Endothelial cell of umbilical vein (primary cell): Measurements from ENCODE around the gene LBX2.

Source experiments
- CTCF ChIP-seq, 2 donors: IDR thresholded peaks; 1 replicate in 1 of 2; 2 replicates in 1 of 2; pipeline ENCODE4 v1.5.1; 2011; ENCODE audit warnings: low read length in 2 of 2, mild to moderate bottlenecking in 2 of 2, moderate library complexity in 2 of 2, control low read depth in 1 of 2, inconsistent platforms in 1 of 2, low read depth in 1 of 2; ENCODE audit not compliant: insufficient read depth in 1 of 2; ENCODE audit errors: extremely low read depth in 1 of 2
- EZH2 ChIP-seq: IDR thresholded peaks from 2 replicates; pipeline ENCODE4 v1.6.1; 2012; ENCODE audit warnings: borderline replicate concordance, low read depth, mild to moderate bottlenecking, moderate library complexity, low read length, inconsistent platforms; ENCODE audit not compliant: severe bottlenecking
- MAX ChIP-seq: IDR thresholded peaks from 2 replicates; pipeline ENCODE4 v1.6.1; 2011; ENCODE audit not compliant: insufficient read depth, insufficient read length
- MYC ChIP-seq: IDR thresholded peaks from one replicate; pipeline ENCODE4 v1.6.1; 2011; ENCODE audit warnings: mild to moderate bottlenecking, low read depth, low read length
- POLR2A ChIP-seq: IDR thresholded peaks from 2 replicates; pipeline ENCODE4 v1.6.1; 2012; ENCODE audit warnings: low read depth, mild to moderate bottlenecking, control low read depth, low read length
- POLR2AphosphoS5 ChIP-seq: IDR thresholded peaks from 2 replicates; pipeline ENCODE4 v1.6.1; 2012; ENCODE audit warnings: low read depth, mild to moderate bottlenecking, control low read depth, low read length, moderate library complexity; ENCODE audit not compliant: insufficient read depth

GRCh38 chr2:74474481-74474880 lies 24.9 kb downstream of the LBX2 start:
- TF ChIP-seq CTCF (IDR thresholded peaks at IDR 0.05; ENCODE audit: extremely low read depth in 1 of 2, insufficient read depth in 1 of 2, low read depth in 1 of 2, low read length in 2 of 2) (no peak), POLR2A (no peak), POLR2AphosphoS5 (no peak), EZH2 (no peak), MYC (no peak), MAX (no peak)
